HG03342 (cell line): Measurements from ENCODE around the gene CCDC148.
"Not testable (repeated sequence)": the region's sequence is repeated elsewhere in the genome, so short reads cannot be mapped to it uniquely, and the experiment has no call there.

ENCODE experiments used
- ATAC-seq: cut with Tn5 transposase; IDR thresholded peaks from one replicate; pipeline ENCODE4 v1.9.1; 2021; ENCODE audit warnings: mild to moderate bottlenecking, moderate library complexity; ENCODE audit not compliant: unreplicated experiment

Gene CCDC148

DNA sequence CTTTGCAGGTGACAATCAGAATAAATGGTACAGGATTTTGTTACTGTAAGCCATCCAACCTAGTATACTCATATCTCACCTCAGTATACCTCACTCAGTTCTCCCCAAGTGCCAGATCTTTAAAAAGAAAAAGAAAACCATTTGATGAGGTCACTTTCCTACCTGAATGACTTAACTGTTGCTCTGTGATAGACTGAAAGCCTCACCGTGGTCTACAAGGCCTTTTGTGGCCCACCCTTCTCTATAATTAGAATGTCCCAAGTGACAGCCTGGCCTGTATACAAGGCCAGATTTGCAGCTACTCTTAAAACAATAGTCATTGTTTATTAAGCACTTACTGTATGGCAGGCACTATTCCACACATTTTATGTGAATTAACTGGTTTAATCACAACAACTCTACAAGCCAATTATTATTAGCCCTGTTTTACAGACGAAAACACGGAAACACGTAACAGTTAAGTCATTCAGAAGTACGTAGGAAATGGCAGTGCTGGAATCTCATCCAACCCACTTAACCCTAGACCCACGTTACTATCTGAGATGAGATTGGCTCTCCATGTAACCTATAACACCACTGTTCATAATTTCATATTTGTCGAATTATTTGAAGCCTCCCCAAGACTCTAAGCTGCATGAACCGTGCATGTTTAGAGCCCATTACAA, 28.5 kb upstream of the CCDC148 start:
- no peak for ATAC-seq

DNA sequence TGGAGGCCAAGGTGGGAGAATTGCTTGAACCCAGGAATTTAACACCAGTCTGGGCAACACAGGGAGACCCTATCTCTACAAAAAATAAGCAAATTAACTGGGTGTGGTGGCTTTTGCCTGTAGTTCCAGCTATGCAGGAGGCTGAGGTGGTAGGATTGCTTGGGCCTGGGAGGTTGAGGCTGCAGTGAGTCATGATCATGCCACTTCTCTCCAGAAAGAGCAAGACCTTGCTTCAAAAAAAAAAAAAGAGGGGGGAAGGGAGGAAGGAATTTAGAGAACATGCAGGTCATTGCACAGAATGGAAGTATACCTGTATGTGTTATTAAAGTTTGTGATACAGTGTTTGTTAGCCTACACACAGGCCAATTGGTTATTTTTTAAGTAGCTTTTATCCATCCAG, 26.0 kb upstream of the CCDC148 start:
- ATAC-seq, result no peak

DNA sequence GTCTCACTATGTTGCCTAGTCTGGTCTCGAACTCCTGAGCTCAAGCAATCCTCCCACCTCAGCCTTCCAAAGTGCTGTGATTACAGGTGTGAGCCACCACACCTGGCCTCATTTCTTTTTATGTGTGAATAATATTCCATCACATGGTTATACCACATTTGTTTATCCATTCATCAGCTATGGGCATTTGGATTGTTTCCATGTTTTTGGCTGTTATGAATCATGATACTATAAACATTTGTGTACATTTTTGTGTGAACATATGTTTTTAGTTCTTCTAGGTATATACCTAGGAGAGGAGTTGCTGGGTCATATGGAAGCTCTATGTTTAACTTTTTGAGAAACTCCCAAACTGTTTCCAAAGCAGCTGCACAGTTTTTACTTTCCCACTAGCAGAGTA, 24.6 kb upstream of the CCDC148 start:
- ATAC-seq, result no peak

DNA sequence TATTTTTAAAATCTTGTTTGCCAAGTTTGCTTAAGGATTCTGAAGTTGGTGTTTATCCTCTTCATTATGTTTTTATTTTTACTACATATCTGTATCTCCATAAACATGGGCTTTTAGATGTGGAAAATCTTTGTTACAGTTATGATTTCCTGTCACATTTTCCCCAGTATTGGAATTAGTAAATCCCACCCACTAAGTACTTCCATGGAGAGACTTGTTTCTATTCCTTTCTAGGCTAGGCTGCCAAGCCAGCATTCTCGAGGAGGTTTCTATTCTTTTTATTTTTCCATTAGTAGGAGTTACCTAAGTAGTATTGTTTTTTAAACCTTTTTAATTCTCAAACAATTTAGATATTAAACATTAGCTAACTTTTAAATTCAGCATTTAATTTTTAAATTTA, 22.3 kb upstream of the CCDC148 start:
- ATAC-seq, result no peak

DNA sequence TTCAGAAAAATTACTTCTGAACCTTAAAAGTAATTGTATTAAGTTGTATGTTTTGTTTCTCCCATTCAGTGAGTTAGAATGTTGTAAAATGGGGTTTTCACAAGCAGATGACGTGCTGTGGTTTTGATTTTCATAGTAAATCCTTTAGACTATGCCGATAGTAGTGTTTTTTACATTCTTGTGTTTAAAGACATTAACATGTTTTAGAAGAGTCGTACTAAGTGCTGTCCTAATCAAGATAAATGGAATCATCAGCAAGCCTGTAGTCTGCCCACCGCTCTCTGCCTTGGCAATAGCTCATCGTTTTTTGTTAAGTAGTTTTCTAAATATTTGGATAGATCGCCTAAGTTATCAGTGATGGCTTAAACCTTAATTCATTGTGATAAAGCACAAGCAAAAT, 21.7 kb upstream of the CCDC148 start:
- no peak for ATAC-seq

DNA sequence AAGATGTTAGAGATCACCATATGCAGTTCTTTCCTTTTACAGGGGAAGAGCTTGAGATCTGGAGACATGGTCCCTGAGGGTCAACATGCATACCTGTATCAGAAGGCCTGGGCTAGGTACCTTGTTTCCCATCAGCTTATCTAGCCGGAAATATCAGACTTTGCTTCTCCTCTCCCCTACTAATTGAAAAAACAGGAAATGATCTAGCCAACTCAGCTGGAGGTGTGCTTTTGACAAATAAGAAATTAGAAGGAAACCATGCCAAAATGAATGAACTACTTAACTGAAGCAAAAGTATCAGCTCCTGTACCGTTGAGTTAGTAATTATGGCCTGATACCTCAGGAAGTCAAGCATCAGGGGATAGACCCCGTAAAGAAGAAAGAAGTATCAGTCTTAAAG, 20.6 kb upstream of the CCDC148 start:
- ATAC-seq, result no peak

DNA sequence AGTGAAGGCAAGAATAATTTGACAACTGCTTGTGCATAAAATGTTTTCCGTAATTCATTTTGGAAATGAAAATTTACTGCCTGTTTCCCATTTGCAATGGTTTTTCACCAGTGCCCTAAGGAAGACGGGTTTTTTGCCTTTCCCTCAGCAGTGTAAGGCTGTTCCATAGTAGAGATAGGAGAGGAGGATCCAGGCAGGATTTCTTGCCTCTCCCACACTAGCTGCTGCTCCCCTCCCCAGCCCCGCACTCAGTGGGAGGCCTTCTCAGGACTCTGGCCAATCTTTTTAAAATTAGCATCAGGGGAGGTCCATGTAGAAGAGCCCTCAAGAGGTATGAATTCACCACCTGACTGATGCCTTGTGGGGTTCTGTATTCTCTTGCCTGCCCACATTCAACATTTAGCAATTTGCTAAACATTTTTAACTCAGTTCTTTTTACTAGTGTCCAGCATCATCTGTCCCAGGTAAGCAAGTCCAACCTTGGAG, 18.0 kb upstream of the CCDC148 start:
- not testable (repeated sequence) for ATAC-seq

DNA sequence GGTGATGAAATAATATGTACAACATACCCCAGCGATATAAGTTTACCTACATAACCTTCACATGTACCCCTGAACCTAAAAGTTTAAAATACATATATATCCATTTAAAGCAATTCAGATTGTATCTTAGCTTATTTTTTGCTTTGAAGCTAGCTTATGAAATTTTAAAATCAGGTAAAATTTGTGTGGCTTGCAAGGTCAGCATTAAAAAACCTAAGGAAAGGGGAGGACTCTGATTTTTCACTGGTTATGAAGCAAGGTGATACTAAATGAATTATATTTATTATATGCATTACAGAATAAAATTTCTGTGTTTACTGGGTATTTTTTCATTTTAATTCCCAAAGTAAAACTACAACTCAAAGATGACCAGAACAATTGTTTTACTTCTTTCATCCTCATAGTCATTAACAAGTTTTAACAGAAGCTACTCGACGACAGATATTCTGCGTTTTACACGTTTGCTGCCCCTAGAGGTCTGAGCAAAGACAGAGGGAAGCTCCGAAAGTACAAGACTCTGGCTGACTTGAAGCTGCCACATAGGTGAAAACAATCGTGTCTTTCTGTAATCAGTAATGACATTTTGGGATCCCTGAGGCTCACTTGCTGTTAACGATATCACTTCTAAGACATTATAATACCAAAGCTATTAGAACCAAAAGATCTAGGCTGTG, 17.3 kb upstream of the CCDC148 start:
- ATAC-seq, result no peak

DNA sequence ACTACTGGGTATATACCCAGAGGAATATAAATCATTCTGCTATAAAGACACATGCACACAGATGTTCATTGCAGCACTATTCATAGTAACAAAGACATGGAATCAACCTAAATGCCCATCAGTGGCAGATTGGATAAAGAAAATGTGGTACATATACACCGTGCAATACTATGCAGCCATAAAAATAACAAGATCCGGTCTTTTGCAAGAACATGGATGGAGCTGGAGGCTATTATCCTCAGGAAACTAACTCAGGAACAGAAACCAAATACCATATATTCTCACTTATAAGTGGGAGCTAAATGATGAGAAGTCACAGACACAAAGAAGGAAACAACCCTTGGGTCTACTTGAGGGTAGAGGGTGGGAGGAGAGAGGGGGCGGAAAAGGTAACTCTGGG, 16.7 kb upstream of the CCDC148 start:
- not testable (repeated sequence) for ATAC-seq

DNA sequence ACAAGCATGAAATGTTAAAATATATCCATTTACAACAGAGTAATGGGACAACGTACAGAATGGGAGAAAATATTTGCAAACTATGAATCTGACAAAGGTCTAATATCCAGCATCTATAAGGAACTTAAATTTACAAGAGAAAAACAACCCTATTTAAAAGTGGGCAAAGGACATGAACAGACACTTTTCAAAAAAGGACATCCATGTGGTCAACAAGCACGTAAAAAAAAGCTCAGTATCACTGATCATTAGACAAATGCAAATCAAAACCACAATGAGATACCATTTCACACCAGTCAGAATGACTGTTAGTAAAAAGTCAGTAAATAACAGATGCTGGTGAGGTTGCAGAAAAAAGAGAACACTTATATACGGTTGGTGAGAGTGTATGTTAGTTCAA, 16.3 kb upstream of the CCDC148 start:
- not testable (repeated sequence) for ATAC-seq

DNA sequence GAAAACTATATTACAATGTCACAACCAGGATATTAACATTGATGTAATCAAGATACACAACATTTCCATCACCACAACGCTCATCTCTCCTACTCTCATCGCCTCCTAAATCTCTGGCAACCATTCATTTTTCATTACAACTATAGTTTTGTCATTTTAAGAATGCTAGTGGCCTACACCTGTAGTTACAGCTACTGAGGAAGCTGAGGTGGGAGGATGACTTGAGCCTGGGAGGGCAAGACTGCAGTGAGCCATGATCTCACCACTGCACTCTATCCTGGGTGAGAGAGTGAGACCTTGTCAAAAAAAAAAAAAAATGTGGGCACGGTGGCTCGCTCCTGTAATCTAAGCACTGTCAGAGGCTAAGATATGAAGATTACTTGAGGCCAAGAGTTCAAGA, 10.7 kb upstream of the CCDC148 start:
- no peak for ATAC-seq

DNA sequence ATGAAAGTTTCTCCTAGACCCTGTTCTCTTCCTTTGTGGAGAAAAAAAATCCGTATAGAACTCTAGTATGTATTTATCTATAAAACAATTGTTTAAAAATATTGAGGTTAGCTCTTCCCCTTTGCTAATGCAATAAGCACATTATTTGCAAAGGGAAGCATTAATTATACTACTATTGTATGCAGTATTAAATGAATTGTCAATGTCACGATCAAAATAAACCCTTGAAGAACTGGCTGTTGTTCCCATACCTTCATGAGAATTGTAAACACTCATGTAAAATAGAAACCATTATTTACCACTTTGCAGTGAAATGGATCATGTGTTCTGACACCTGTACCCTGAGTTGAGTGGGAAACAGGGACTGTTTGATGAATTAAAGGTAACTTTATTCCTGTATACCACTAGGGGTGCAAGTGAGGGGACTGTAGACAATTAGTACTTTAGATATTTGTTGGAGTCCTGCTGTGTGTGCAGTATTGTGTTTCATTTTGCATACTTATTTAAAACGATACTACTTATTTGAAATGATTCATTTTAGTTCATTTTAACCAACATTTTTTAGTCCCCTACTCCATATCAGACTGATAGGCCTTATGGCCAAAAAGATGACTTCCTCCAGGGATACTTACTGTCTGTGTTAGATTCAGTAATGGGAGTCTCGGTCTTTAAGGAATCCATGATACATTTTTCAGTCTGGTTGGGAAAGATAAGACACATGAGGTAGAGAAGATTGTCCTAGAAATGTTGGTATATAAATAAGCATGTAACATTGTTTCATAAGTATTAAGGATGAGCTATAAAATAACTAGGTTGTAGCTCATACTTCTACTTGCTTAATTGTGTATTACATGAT, 8.1 kb upstream of the CCDC148 start:
- ATAC-seq, result peak; percentile 90

DNA sequence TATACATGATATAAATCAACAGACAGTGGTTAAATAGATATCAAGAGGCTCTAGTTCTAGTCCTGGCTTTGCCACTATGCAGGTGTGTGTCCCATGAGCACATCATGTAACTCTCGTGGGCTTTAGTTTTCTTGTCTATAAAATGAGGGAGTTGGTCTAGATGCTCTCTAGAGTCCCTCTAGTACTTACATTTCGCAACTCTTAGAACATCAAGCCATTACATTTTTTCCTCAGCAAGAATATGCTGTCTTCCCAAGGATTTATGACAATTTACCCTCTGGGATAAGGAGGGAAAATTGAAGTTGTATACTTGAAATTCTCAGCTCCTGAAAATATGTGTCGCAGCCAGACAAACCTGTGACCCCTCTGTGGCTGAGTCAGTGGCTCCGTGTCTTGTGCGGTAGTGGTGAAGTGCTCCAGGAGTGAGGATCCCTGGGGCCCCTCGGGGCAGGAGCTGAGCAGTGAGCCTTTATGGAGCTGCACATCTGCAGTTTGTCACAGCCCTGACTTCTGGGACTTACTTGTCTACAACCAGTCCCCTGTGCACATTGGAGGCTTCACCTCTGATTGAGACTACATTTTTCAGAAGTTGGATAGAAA, 7.0 kb upstream of the CCDC148 start:
- ATAC-seq, result no peak

DNA sequence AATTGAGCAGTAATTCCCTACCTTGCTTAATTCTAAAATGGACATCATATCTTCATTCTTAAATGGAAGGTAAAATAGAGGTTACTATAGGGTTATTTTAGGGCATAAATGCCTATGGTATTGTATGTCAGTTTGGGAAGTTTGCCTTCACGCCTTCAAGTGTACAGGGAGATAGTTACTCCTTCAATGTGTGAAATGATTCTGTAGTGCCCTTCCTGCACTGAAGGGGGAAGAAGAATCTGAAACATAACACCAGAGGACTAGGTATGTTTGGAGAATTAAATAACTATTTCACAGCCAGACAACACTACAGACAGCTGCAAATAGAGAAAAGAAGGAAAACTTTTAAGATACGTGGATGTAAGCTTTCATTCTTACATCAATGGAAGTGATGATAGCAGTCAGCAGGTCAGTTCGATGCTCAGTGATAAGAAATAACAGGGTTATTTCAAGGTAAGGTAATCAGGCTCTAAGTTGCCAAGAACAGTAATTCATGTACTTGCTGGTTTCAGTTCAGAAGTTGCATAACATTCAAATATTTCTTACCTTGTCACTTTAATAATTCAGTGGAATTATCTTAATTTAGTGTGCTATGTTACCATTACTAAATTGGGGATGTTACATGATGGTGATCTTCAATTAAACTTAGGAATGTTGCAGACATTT, 4.2 kb upstream of the CCDC148 start:
- ATAC-seq, result no peak

DNA sequence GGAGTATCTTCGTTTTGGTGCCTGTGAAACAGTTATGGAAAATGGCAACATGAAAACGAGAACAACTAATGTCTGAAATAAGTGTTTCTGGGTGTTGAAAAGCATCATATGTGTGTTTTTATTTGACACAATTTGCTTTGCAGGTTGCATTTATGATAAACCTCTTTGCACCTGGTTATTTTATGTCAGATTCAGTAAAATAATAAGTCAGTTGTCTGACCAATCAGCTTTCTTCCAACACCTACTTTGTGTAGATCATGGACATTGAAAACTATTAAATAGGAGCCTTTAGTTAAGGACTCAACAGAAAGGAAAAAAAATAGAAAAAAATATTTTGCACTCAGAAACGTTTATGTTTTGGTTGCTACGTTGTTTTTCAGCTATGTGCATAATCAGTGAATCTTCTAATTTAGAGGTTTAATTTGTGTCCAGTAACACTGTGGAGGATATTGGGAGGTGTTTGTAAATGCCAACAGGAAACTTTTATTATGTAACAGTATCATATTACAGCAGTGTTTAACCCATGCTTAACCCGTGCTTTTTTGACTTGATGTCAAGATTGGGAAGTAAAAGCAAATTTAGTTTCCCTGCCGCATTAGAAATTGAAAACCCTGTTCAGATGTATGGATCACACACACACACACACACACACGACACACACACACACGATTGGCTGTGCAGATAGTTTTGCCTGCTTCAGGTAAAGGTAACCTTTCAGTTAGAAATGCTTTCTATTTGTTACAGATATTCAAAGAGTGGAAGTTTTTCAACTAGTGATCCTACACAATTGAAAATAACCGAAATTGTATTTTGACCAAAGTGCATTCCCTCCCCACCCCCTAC, 2.8 kb upstream of the CCDC148 start:
- ATAC-seq, result no peak

DNA sequence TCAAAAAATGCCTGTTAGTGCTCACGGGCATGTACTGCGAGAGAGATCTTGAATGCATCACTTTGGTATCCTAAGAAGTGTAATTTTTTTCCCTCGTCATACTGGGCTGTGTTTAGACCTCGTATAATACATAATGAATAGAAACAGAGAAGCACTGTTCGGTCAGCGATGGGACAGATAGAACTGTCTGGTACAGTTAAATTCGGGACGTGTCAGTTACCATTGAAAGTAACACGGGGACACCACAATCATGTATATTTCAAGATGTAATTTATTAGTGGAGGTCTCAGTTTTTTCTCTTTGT, 2.0 kb upstream of the CCDC148 start:
- no peak for ATAC-seq

DNA sequence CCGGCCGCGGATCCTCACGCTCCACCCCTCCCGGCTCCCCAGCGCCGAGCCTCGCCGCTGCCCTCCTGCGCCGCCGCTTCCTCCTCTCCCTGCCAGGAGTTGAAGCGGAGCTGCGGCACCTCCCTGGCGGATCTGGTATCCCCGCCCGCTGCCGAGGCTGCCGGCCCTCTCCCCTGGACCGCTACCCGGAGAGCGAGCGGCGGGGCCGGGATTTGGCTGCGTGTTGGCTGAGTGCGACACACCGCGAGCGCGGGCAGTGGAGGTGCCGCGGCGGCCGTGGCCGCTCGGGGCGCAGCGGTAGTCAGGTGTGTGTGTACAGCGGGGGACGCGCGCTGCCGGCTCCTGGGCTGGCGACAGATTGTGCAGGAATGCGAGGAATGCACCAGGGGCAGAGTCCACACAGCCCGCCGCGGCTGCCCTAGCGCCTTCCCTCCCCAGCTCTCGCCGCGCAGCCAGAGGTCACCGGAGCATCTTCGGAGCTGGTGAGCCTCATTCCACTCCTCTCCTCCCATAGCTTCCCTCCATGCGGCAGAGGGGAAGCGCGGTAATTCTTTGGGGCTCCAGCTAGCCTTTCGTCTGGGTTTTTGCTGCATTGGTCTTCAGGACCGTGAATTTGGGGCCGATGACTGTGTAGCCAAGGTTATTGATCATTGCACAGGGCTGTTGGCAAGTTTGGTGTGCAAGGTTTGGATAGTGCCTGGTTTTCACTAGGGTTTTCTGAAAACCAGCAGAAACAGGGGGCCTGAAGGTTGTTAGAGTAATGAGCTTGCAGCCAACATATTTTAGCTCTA, 1.5 kb upstream of the CCDC148 start:
- peak; percentile 36 for ATAC-seq

DNA sequence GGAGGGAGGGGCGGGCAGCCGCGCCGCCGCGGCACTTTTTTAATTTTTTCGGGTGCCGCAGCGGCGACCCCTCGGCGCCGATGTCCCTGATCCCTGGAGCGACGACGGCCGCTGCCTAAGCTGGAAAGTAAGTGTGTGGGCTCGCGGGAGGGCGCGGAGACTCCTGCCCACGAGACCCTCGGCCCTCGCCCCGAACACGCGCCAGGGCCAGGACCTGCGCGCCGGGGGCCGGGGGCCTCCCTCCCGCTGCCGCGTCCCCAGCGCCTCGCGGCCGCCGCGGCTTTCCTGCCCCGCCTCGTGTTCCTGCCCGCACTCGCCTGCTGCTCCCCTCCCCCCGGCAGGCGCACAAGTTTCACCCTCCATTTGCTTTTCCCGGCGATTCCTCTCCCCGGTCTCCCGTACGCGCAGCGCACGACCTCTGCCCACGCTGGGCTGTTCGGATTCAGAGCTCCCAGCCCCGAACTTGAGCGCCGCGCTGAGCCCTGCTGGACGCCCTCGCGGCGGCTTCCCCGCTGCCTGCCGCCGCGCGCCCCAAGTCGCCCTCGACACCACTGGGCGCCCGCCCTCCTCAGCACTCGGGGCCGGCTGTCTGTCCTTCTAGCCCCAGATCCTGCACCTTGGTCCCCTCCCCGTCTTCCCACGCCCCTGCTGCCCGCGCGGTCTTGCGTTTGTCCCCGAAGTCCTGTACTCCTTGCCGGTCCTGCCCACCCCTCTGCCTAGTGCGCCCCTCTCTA, 706 bp upstream of the CCDC148 start:
- ATAC-seq, result peak; percentile 29

DNA sequence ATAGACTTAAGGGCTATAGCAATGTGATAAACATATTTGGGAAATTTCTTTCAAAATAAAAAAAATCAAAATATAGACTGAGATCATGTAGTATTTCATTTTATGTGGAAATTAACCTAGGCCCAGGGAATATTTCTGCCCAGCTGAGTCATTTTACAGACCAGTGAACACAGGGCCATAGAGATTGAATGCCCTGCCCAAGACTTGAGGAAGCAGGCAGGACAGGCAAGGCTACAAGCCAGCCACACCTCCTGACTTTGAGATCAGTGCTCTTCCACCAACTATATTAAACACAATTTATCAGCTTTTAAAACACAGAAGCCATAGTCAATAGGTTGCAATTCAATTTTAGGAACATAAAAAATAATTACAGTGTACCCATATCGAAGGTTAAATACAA, 12.9 kb downstream of the CCDC148 start:
- no peak for ATAC-seq
